Gastrocnemius medialis (tissue), 4 donors: ENCODE results near the gene COLGALT1.

Experiments used
- POLR2A ChIP-seq, 2 donors: fragments of 450-650 bp; IDR thresholded peaks; one replicate each; pipeline ENCODE4 v1.6.1; 2017; ENCODE audit warnings: antibody characterized with exemption in 2 of 2, mild to moderate bottlenecking in 2 of 2, moderate library complexity in 2 of 2
- TF ChIP-seq, protein P1 (sequence below), 5 experiments: fragments of 450-650 bp in 3 of 5; fragments of 200-600 bp in 2 of 5; sonication (generic) in 2 of 5; IDR thresholded peaks in 4 of 5; conservative IDR thresholded peaks in 1 of 5; 1 replicate in 4 of 5; 2 replicates in 1 of 5; pipeline ENCODE4 v1.5.1; 2016 to 2019; ENCODE audit warnings: antibody characterized with exemption in 5 of 5, mild to moderate bottlenecking in 3 of 5, moderate library complexity in 3 of 5

DNA sequence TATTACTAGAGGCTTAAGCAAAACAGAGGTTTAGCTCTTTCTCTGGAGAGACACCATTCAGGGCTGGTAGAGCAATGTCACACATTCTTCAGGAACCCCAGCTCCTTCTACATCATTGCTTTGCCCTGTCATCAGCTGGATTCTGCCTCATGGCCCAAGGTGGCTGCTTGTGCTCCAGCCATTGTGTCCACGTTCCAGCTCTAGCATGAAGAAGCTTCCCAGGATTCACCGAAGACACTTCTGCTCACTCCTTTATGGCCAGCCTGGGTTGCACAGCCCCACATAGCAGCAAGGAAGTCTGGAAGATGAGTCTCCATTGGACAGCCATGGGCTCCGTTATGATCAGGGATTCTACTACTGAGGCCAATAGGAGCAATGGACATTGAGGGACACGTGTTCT is 30.8 kb upstream of the COLGALT1 start:
- TF ChIP-seq POLR2A (IDR thresholded peaks at IDR 0.05), result no peak
- TF ChIP-seq, protein P1, sequence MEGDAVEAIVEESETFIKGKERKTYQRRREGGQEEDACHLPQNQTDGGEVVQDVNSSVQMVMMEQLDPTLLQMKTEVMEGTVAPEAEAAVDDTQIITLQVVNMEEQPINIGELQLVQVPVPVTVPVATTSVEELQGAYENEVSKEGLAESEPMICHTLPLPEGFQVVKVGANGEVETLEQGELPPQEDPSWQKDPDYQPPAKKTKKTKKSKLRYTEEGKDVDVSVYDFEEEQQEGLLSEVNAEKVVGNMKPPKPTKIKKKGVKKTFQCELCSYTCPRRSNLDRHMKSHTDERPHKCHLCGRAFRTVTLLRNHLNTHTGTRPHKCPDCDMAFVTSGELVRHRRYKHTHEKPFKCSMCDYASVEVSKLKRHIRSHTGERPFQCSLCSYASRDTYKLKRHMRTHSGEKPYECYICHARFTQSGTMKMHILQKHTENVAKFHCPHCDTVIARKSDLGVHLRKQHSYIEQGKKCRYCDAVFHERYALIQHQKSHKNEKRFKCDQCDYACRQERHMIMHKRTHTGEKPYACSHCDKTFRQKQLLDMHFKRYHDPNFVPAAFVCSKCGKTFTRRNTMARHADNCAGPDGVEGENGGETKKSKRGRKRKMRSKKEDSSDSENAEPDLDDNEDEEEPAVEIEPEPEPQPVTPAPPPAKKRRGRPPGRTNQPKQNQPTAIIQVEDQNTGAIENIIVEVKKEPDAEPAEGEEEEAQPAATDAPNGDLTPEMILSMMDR (IDR thresholded peaks at IDR 0.05 in 4 of 5, conservative IDR thresholded peaks at IDR 0.05 in 1 of 5), result no peak
